Mucosa of stomach (tissue), 1 donor: ENCODE results near the gene SEMA4C.

ENCODE experiments used
- H3K27me3 ChIP-seq: one replicate; pipeline ENCODE4 v1.7.0; 2013; ENCODE audit warnings: mild to moderate bottlenecking, low read length; ENCODE audit not compliant: control insufficient read depth, insufficient read depth
- H3K36me3 ChIP-seq: one replicate; pipeline ENCODE4 v1.7.0; 2013; ENCODE audit warnings: low read length; ENCODE audit not compliant: control insufficient read depth, insufficient read depth
- H3K4me1 ChIP-seq: one replicate; pipeline ENCODE4 v1.7.0; 2013; ENCODE audit warnings: mild to moderate bottlenecking, low read length; ENCODE audit not compliant: control insufficient read depth, insufficient read depth
- H3K4me3 ChIP-seq: one replicate; pipeline ENCODE4 v1.7.0; 2013; ENCODE audit warnings: low read length
- H3K9ac ChIP-seq: one replicate; pipeline ENCODE4 v1.7.0; 2013; ENCODE audit warnings: mild to moderate bottlenecking, low read length, moderate library complexity
- H3K9me3 ChIP-seq: one replicate; pipeline ENCODE4 v1.7.0; 2013; ENCODE audit warnings: mild to moderate bottlenecking, low read length, moderate library complexity; ENCODE audit not compliant: control insufficient read depth
- donor health status: Pancreatic carcinoma.

Gene SEMA4C

DNA sequence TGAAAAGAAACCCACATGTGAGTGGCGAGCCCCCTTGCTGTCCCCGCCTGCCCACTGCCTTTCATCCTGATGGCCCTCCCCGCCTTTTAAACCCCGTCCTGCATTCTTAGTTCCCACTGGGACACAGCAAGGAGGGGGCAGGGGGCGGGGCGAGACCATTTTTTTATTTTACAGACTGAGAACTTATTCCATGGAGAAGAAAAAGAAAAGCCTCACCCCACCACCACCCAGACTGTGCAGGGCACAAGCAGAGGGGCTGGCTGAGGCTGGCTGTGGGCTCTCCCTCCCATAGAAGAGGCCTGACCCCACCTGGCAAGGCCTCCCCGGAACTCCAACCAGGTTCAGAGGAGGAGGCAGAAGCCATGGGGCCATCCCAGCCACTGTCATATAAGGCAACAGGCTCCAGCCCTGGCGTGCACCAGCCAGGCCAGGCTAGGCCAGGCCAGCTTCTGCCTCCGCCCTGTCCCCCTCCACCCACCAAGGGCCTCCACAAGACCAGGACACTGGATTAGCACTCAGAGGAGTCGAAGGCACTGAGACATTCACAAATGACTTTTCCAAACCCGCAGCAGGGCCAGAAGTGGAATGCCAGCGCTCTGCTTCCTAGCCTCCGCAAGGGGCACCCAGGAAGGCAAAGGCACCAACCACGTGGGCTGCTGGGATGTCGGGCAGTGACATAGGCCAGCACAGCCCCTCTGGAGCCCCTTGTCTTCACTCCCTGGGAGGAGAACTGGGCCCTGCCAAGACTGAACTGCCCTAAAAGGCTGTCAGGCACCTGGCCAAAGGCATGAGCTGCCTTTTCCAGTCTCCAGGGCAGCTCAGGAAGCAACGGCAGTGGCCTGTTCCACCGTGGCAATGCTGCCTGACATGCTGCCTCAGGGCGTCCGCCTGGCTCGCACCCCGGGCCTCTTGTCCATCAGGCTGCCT is 37.5 kb upstream of the SEMA4C start:
- Histone ChIP-seq H3K9me3 (no peaks in the 10 kb centered on the region), H3K36me3 (no peaks in the 10 kb centered on the region), H3K4me1 (peaks cover 18% of the 10 kb centered on the region), H3K9ac (peak overlapping the region; percentile 50), H3K27me3 (no peaks in the 10 kb centered on the region), H3K4me3 (no peak overlapping the region)

DNA sequence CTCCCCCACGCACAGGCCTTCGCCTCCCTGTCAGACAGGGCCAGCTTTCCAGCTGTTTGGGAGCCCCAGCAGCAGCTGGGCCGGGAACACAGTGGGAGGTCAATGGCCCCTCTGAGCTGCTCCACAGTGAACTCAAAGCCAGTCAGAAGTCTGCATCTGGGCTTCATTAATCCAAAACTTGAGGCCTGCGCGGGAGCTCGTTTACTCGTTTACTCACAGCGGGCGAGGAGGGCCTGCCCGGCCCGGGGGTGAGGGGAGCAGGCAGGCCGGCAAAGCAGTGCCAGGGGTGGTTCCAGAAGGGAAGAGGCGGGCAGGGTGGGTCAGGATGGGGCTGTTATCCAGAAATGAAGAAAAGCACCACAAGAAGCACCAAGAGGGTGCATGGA is 36.8 kb upstream of the SEMA4C start:
- Histone ChIP-seq H3K4me3 (no peak overlapping the region), H3K4me1 (peaks cover 18% of the 10 kb centered on the region), H3K36me3 (no peaks in the 10 kb centered on the region), H3K27me3 (no peaks in the 10 kb centered on the region), H3K9me3 (no peaks in the 10 kb centered on the region), H3K9ac (no peak overlapping the region)

- no peaks in the 10 kb centered on the region for H3K27me3 ChIP-seq
- no peaks in the 10 kb centered on the region for H3K36me3 ChIP-seq
- no peaks in the 10 kb centered on the region for H3K9me3 ChIP-seq
- peaks cover 18% of the 10 kb centered on the region for H3K4me1 ChIP-seq
- H3K9ac ChIP-seq = no peak overlapping the region
- H3K4me3 ChIP-seq = no peak overlapping the region
Observed at GRCh38 chr2:96903815-96904214, 33.9 kb upstream of the SEMA4C start.

DNA sequence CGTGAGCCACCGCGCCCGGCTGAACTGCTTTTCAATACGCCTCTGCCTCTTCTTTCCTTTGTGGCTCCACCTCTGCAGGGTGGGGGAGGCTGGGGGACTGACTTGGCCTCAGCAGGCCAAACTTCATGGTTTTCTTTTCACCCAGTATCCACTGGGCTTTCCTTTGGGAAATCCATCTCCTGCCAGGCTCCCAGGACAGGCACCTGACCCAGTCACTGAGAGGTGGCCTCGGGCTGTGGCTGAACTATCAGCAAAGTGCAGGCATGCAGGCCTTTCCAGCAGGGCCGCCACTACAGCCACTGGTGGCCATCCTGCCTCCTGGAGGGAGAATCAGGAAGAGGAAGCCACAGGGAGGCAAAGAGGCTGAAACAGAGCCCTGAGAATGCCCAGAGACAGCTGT is 33.4 kb upstream of the SEMA4C start:
- Histone ChIP-seq H3K4me1 (peaks cover 18% of the 10 kb centered on the region), H3K9me3 (no peaks in the 10 kb centered on the region), H3K27me3 (no peaks in the 10 kb centered on the region), H3K9ac (no peak overlapping the region), H3K4me3 (no peak overlapping the region), H3K36me3 (no peaks in the 10 kb centered on the region)

GRCh38 chr2:96900237-96900636 is 30.4 kb upstream of the SEMA4C start:
- Histone ChIP-seq H3K27me3 (no peaks in the 10 kb centered on the region), H3K4me3 (no peak overlapping the region), H3K9me3 (no peaks in the 10 kb centered on the region), H3K4me1 (peaks cover 10% of the 10 kb centered on the region), H3K36me3 (no peaks in the 10 kb centered on the region), H3K9ac (no peak overlapping the region)

- Histone ChIP-seq H3K4me1 (peaks cover 11% of the 10 kb centered on the region), H3K4me3 (no peak overlapping the region), H3K36me3 (no peaks in the 10 kb centered on the region), H3K9ac (no peak overlapping the region), H3K9me3 (no peaks in the 10 kb centered on the region), H3K27me3 (no peaks in the 10 kb centered on the region)
Observed at GRCh38 chr2:96899413-96899741, 29.5 kb upstream of the SEMA4C start.

DNA sequence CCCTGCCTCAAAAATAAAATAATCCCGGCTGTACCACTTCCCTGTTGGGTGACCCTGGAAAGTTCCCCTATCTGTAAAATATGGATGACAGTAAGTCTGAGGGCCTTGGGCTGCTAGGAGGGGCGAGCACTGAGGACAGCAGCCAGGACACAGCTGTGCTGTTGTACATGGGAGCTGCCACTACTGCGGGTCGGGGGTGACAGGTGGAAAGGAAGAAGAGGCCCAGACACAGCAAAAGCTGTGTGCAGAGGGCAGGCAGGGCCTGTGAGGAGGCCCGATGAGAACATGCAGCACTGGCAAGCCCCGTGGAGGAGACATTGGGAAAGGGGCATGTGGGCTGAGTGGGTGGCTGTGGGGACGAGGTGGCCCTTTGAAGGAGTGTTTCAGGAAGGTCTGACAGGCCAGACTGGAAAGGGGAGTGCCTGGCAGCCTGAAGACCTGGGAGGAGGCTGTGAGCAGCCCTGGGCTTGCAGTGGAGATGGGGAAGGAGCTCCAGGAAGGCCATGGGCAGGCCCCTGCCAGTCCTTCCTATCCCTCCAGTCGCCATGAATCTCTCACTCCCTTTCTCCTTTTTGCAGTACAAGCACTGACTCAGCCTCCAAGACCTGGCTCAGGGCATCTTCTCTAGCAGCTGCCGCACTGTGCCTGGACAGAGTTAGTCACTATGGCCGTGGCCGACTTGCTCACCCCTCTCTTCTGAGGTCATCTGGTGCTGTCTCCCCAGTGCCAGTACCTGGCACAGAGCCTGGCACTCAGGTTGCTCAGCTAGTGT is 28.9 kb upstream of the SEMA4C start:
- H3K36me3 ChIP-seq = no peaks in the 10 kb centered on the region
- H3K9ac ChIP-seq = no peak overlapping the region
- H3K4me3 ChIP-seq = no peak overlapping the region
- H3K9me3 ChIP-seq = no peaks in the 10 kb centered on the region
- H3K4me1 ChIP-seq = peaks cover 11% of the 10 kb centered on the region
- no peaks in the 10 kb centered on the region for H3K27me3 ChIP-seq

DNA sequence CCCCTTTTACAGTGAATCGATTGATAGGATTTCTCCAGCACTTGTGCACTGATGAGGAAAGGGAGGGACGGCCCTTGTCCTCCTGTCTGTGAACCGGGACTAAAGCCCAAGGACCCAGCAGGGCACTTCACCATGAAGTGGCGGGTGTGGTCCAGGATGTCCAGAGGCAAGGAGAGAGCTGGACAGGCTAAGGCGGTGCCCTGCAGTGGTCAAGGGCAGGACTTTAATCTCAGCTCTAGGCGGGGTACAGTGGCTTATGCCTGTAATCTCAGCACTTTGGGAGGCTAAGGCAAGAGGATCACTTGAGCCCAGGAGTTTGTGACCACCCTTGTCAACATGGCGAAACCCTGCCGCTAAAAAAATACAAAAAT is 28.2 kb upstream of the SEMA4C start:
- Histone ChIP-seq H3K27me3 (no peaks in the 10 kb centered on the region), H3K9ac (no peak overlapping the region), H3K36me3 (no peaks in the 10 kb centered on the region), H3K4me1 (peaks cover 11% of the 10 kb centered on the region), H3K9me3 (no peaks in the 10 kb centered on the region), H3K4me3 (no peak overlapping the region)

GRCh38 chr2:96897491-96898134 is 27.7 kb upstream of the SEMA4C start:
- Histone ChIP-seq H3K9ac (no peak overlapping the region), H3K27me3 (no peaks in the 10 kb centered on the region), H3K4me3 (no peak overlapping the region), H3K9me3 (no peaks in the 10 kb centered on the region), H3K4me1 (peaks cover 11% of the 10 kb centered on the region), H3K36me3 (no peaks in the 10 kb centered on the region)

DNA sequence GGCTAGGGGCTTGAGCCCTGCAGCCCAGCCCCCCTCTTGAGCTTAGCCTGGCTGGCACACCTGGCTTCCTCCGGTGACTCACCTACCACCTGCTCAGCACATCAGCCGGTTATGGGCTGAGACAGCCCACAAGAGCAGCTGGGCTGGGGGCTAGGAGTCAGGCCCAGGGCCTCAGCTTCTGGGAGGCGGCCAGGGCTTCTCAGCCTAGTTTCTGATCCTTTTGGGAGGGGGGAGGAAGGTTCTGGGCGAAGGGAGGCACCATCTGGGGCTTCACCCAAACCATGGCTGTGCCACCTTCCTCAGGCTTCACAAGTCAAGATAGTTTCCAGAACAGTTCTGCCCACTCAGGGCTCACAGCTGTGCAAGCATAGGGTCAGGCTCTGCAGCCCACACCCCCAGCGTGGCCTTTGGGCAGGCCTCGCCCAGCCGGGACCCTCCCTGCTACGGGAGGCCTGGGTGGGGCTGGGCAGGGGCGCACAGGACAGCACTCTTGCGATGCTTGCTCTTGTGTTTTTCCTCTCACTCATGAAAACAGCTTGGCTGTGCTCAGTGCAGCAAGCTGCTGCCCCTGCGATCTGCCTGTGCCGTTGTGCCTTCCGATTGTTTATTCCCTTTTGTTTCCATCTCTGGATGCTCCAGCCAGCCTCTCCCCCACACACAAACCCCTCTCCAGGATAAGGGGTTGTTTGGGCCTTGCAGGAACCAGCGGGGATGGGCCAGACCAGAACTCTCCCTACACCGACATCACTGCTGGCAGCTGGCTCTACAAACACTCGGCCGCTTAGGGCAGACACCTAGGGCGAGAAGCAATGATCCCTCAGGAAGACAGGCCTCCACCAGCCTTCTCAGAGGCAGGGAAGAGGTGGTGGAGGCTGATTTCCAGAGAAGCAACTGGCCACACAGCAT is 26.1 kb upstream of the SEMA4C start:
- no peak overlapping the region for H3K9ac ChIP-seq
- H3K27me3 ChIP-seq = no peaks in the 10 kb centered on the region

DNA sequence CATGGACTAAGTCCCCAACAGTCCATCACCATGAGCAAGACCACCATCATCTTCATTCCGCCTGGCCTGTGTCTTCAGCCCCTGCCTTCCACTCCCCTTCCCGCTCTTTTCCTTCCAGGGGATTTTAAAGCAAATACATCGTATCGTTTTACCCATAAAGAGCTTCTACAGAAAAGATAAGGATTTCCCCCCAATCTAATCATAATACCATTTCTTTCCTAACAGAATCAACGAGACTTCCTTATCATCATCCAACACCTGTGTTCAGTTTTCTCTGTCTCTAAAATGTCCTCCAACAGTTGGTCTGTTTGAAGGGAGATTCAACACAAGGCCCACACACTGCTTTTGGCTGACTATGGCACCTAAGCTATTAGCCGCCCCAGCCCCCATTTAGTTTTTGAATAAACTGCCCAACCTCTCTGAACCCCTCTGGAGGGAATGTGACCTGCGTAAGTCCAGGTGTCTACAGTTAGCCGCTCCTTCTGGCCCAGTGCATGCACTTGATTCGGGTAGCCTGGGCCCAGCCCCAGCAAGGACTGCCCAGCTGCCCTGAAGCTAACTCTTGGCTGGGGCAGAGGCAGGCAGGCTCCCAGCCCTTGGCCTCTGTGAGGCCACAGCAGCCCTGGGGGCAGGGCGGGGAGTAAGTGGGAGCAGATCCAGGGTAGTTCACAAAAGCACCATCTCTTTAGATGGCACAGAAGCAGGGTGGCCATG is 25.3 kb upstream of the SEMA4C start:
- H3K27me3 ChIP-seq = no peaks in the 10 kb centered on the region
- no peak overlapping the region for H3K4me3 ChIP-seq
- H3K9me3 ChIP-seq = no peaks in the 10 kb centered on the region
- peaks cover 23% of the 10 kb centered on the region for H3K4me1 ChIP-seq
- no peak overlapping the region for H3K9ac ChIP-seq
- no peaks in the 10 kb centered on the region for H3K36me3 ChIP-seq

More for the DNA sequence above, 26.1 kb upstream of the SEMA4C start:
- Histone ChIP-seq H3K4me3 (no peak overlapping the region), H3K36me3 (no peaks in the 10 kb centered on the region), H3K9me3 (no peaks in the 10 kb centered on the region), H3K4me1 (peaks cover 20% of the 10 kb centered on the region)
